Ascending aorta (tissue), 2 donors: ENCODE measurements around the gene PDLIM3. TPM values are rescaled to one million over a fixed set of nuclear protein-coding genes. Genes with fewer than 3 reads are reported as not detected.

Experiments used
- DNase-seq, 2 donors: peaks; one replicate each; pipeline ENCODE4 v3.0.0-alpha.2; 2019; ENCODE audit warnings: low spot score in 2 of 2
- H3K27ac ChIP-seq, 2 donors: fragments of 200-600 bp; sonication (generic); one replicate each; pipeline ENCODE4 v1.5.1; 2016 to 2017; ENCODE audit warnings: mild to moderate bottlenecking in 1 of 2
- H3K27me3 ChIP-seq: fragments of 200-600 bp; sonication (generic); one replicate; pipeline ENCODE4 v1.5.1; 2017
- H3K36me3 ChIP-seq, 2 donors: fragments of 200-600 bp; sonication (generic); one replicate each; pipeline ENCODE4 v1.5.1; 2016
- H3K4me1 ChIP-seq, 2 donors: fragments of 200-600 bp; sonication (generic); one replicate each; pipeline ENCODE4 v1.5.1; 2016 to 2017; ENCODE audit warnings: mild to moderate bottlenecking in 1 of 2
- H3K4me3 ChIP-seq, 2 donors: fragments of 200-600 bp; sonication (generic); one replicate each; pipeline ENCODE4 v1.5.1; 2016 to 2017; ENCODE audit warnings: mild to moderate bottlenecking in 1 of 2
- H3K9me3 ChIP-seq, 2 donors: fragments of 200-600 bp; sonication (generic); one replicate each; pipeline ENCODE4 v1.5.1; 2016
- CTCF ChIP-seq, 3 experiments: fragments of 200-600 bp in 2 of 3; fragments of 450-650 bp in 1 of 3; sonication (generic) in 2 of 3; IDR thresholded peaks; one replicate each; pipeline ENCODE4 v1.5.1; 2016 to 2019; ENCODE audit warnings: antibody characterized with exemption in 3 of 3, mild to moderate bottlenecking in 1 of 3, moderate library complexity in 1 of 3
- intact Hi-C: fragments of 100-400 bp; cut with DNase I; formaldehyde crosslinking; loops from one replicate; pipeline ENCODE4 v1.15.1; 2023
- total RNA-seq: library from RNA; depleted of rRNA; stranded (reverse); fragments of >200 nt; gene quantifications from one replicate; pipeline ENCODE4 v1.1.0, GENCODE V29; 2016

The PDLIM3 gene
- total RNA-seq, 1 donor from 2014 or later, result 445 TPM

GRCh38 chr4:185510806-185511205, 24.5 kb downstream of the PDLIM3 start:
- TF ChIP-seq CTCF (IDR thresholded peaks at IDR 0.05), result no peak
- intact Hi-C loops, result loop anchor here (5.0 kb wide), 1 partner anchor 39 kb away; the partner anchor contains the start of gene CCDC110
- no peaks in the 10 kb centered on the region for H3K9me3 ChIP-seq
- no peak for DNase-seq
- H3K4me1 ChIP-seq, result peaks cover 0 to 13% of the 10 kb centered on the region in 2 donors
- no peak overlapping the region for H3K4me3 ChIP-seq
- H3K36me3 ChIP-seq, result peaks cover 48 to 51% of the 10 kb centered on the region in 2 donors
- peak overlapping the region in 1 of 2 donors; percentile 13 for H3K27ac ChIP-seq
- H3K27me3 ChIP-seq, result no peaks in the 10 kb centered on the region

- no peak overlapping the region for H3K4me3 ChIP-seq
- no peaks in the 10 kb centered on the region for H3K9me3 ChIP-seq
- H3K4me1 ChIP-seq, result peaks cover 0 to 6% of the 10 kb centered on the region in 2 donors
- no peaks in the 10 kb centered on the region for H3K27me3 ChIP-seq
- intact Hi-C loops, result no loop called here
- no peak for DNase-seq
- peaks cover 39 to 52% of the 10 kb centered on the region in 2 donors for H3K36me3 ChIP-seq
- H3K27ac ChIP-seq, result peak overlapping the region in 1 of 2 donors; percentile 16
- TF ChIP-seq CTCF (IDR thresholded peaks at IDR 0.05), result no peak
Observed at GRCh38 chr4:185508181-185508580, 27.1 kb downstream of the PDLIM3 start.

- Histone ChIP-seq H3K36me3 (peaks cover 36 to 61% of the 10 kb centered on the region in 2 donors), H3K27ac (peak overlapping the region in 1 of 2 donors; percentile 70), H3K27me3 (no peaks in the 10 kb centered on the region), H3K4me3 (no peak overlapping the region), H3K9me3 (no peaks in the 10 kb centered on the region), H3K4me1 (no peaks in the 10 kb centered on the region)
- no peak for DNase-seq
- intact Hi-C loops, result no loop called here
- no peak for TF ChIP-seq CTCF (IDR thresholded peaks at IDR 0.05)
Observed at GRCh38 chr4:185506422-185506821, 28.9 kb downstream of the PDLIM3 start.

GRCh38 chr4:185504098-185505047, 30.9 kb downstream of the PDLIM3 start:
- peaks cover 37 to 69% of the 10 kb centered on the region in 2 donors for H3K36me3 ChIP-seq
- H3K27me3 ChIP-seq, result no peaks in the 10 kb centered on the region
- no peaks in the 10 kb centered on the region for H3K4me1 ChIP-seq
- TF ChIP-seq CTCF (IDR thresholded peaks at IDR 0.05), result no peak
- H3K9me3 ChIP-seq, result no peaks in the 10 kb centered on the region
- peak overlapping the region; percentile 70 for H3K27ac ChIP-seq
- intact Hi-C loops, result no loop called here
- DNase-seq, result peak in 1 of 2 donors; percentile 92
- H3K4me3 ChIP-seq, result peak overlapping the region in 1 of 2 donors; percentile 10

GRCh38 chr4:185502386-185502785, 32.9 kb downstream of the PDLIM3 start:
- no peak for DNase-seq
- peaks cover 31 to 60% of the 10 kb centered on the region in 2 donors for H3K36me3 ChIP-seq
- peaks cover 0 to 3% of the 10 kb centered on the region in 2 donors for H3K4me1 ChIP-seq
- H3K9me3 ChIP-seq, result no peaks in the 10 kb centered on the region
- no peak for TF ChIP-seq CTCF (IDR thresholded peaks at IDR 0.05)
- no peak overlapping the region for H3K4me3 ChIP-seq
- H3K27ac ChIP-seq, result no peak overlapping the region
- no peaks in the 10 kb centered on the region for H3K27me3 ChIP-seq
- intact Hi-C loops, result no loop called here
